Activated CD8-positive, alpha-beta memory T cell treated with anti-CD3 and anti-CD28 coated beads, Interleukin-2, amount 50 U/mL, for 1 hour (primary cell): ENCODE results near the gene LMF2.

Experiments
- DNase-seq: peaks from one replicate; pipeline ENCODE4 v3.0.0-alpha.2; 2020; ENCODE audit errors: extremely low read depth

Gene LMF2

DNA sequence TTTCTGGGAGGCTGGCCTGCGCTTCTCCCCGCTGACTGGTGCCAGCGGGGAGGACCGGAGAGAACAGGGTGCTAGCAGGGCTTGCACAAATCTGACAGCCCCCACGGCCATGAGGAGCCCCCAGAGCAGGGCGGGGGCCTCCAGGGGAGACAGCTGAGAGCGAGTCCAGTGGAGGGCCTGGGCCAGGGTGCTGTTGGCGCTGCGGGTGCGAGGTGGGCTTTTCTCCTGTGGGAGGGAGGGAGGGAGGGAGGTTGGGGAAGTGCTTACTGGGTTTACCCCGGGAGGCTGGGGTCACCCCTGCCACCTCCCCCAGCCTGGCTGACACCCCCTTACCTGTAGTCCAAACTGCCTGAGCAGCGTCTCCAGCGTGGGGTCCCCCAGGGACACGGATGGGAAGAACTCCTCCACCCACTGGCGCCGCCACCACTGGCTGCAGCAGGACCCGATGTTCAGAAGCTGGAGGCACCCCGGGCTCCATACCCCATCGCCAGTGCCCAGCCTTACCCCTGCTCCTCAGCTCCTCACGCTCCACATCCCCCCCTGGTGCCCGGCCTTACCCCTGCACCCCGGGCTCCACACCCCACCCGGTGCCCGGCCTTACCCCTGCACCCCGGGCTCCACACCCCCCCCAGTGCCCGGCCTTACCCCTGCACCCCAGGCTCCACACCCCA is 3.9 kb downstream of the LMF2 start:
- no peak for DNase-seq

GRCh38 chr22:50502628-50503474 is 4.7 kb downstream of the LMF2 start:
- DNase-seq: no peak

- no peak for DNase-seq
Measured at GRCh38 chr22:50502096-50502495, 5.4 kb downstream of the LMF2 start.

GRCh38 chr22:50500452-50500851 is 7.0 kb downstream of the LMF2 start:
- DNase-seq: no peak

DNA sequence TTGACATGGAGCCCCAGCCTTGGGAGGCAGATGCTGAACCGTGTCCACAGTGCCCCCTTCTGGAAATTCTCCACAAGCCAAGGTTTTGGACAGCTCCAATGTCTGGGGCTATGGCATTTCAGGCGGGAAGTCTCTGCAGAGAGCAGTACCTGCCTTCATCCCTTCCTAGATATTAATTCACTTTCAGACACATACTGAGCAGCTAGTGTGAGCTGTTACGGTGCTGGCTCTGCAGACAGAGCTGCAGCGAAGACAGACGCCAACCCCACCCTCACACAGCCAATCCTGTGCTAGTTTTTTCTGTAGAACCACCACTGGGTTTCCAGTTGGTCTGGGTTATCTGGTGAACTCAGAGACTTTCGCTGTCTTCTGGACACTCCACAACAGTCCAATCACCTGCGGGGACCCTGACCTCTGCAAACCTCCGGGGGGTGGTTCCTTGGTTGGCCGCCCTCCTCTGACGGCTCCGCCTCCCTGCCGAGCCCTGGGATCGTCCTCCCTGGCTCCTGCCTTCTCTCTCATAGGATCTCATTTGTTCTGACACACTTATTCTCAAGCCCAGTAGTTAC is 9.1 kb downstream of the LMF2 start:
- peak; percentile 29 for DNase-seq

GRCh38 chr22:50497093-50497492 is 10.4 kb downstream of the LMF2 start:
- no peak for DNase-seq

DNA sequence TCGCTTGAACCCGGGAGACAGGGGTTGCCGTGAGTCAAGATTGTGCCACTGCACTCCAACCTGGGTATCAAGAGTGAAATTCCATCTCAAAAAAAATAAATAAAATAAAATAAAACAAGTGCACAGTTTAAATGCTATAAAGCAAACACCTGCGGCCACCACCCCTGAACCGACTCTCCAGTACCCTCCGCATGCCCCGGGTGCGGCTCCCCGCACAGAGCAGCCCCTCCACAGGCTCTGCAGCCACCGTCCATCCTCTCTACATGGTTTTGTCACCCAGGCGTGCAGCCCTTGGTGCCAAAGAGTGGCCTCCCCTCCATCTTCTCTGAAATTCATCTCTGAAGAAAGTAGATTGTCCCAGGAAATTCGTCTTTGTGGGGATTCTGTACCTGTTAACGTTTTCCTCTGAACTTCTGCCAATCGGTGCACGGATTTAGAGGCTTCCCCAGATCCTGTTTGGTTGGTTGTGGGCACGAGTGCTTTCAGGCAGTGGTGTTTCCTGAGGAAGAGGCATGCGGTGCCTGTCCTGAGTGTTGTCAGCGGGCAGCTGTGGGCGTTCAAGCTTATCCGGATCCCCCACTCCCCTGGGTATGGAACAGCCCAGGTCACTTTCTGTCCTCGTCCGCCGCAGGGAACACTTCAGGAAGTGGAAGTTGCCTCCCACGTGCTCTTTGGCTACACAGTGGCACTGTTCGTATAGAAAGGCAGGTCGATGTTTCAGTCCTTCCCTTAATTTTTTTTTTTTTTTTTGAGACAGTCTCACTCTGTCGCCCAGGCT is 16.8 kb downstream of the LMF2 start:
- DNase-seq: no peak

GRCh38 chr22:50489363-50490243 is 17.9 kb downstream of the LMF2 start:
- no peak for DNase-seq

DNA sequence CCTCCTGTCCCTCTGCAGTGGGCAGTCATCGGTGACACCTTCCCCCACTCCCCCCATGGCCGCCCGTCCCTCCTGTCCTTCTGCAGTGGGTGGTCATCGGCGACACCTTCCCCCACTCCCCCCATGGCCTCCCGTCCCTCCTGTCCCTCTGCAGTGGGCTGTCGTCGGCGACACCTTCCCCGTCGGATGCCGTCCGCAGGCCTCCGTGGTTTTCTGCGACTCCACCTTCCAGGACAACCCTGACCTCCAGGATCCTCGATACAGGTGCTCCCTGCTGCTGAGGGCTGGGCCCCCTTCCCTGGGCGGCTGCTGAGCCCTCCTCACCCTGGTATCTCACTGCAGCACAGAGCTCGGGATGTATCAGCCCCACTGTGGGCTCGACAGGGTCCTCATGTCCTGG is 18.6 kb downstream of the LMF2 start:
- no peak for DNase-seq

DNA sequence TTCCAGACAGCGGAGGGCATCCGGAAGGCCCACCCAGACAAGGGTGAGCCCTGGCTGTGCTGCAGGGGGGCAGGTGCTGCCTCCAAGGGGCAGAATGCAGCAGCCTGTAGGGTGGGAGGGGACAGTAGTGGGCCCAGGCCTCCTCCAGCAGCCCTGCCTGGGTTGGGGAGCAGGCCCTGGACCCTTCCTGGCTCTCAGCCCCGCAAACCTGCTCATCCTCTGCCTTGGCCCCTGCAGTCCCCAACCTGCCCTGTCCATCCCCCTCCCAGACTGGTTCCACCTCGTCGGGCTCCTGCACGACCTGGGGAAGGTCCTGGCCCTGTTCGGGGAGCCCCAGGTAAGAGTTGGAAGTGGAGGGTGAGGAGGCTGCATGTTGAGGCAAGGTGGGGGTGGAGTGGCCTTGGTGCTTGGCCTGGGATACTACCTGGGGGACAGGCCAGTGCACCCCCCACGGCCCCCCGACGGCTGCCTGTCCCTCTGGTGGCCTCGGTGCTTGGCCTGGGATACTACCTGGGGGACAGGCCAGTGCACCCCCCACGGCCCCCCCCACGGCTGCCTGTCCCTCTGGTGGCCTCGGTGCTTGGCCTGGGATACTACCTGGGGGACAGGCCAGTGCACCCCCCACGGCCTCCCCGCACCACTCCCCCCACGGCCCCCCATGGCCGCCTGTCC is 19.4 kb downstream of the LMF2 start:
- DNase-seq: no peak

GRCh38 chr22:50487290-50488005 is 20.1 kb downstream of the LMF2 start:
- DNase-seq: no peak

- DNase-seq: no peak
Measured at GRCh38 chr22:50486561-50487289, 20.8 kb downstream of the LMF2 start, which contains the start of gene MIOX. MIOX (plus strand) TSS chr22:50486859; CDS start chr22:50486898, 39 bp downstream.

- no peak for DNase-seq
Measured at GRCh38 chr22:50485221-50486131, 22.0 kb downstream of the LMF2 start.

- DNase-seq: no peak
Measured at GRCh38 chr22:50483977-50484853, 23.3 kb downstream of the LMF2 start.

GRCh38 chr22:50483556-50483955 is 23.9 kb downstream of the LMF2 start:
- DNase-seq: no peak

DNA sequence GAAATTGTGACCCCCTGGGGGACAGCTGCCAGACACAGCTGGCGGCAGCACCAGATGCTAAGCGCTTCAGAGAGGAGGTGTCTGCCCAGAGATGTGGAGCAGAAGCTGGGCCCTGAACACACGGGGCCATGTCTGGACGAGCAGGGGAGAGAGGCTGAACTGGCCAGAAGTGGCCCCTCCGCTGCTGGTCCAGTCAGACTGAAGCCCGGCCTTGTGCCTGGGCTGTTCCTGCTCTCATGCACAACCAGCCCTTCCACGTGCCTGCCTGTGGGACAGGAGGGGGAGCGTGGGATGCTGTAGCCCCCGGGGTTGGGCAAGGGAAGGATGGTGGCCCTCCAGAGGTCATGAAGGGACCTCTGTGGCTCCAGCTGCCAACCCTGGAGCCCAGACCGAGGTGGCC is 24.4 kb downstream of the LMF2 start:
- no peak for DNase-seq
